Urothelium cell line (cell line): Measurements from ENCODE around the gene TMEM238.

Experiments used
- DNase-seq: peaks from one replicate; pipeline ENCODE4 v3.0.0; 2011; ENCODE audit warnings: low spot score, mixed read lengths
- FAIRE-seq: peaks from 2 replicates; lab custom pipeline; 2011; peaks lifted over from hg19 to GRCh38; lab: Jason Lieb, UNC

The TMEM238 gene

DNA sequence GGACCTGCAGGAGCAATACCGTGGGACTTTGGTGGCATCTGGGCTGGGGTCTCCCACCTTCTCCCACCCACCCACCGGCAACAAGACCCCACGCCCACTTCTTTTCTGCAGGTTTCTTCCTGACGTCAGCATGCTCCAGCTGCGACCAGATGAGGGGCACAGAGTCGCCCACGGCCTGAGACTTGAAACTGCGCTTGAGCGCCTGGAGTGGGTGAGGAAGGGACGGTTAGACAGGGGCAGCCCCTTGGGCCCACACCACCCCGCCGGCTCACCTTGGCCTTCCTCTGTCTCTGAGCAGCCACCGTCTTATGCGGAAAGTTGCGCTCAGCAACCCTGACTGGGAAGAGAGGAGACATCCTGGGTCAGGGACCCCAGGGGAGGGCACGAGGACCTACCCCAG is 23.2 kb downstream of the TMEM238 start:
- DNase-seq (no peak), FAIRE-seq (no peak)

DNA sequence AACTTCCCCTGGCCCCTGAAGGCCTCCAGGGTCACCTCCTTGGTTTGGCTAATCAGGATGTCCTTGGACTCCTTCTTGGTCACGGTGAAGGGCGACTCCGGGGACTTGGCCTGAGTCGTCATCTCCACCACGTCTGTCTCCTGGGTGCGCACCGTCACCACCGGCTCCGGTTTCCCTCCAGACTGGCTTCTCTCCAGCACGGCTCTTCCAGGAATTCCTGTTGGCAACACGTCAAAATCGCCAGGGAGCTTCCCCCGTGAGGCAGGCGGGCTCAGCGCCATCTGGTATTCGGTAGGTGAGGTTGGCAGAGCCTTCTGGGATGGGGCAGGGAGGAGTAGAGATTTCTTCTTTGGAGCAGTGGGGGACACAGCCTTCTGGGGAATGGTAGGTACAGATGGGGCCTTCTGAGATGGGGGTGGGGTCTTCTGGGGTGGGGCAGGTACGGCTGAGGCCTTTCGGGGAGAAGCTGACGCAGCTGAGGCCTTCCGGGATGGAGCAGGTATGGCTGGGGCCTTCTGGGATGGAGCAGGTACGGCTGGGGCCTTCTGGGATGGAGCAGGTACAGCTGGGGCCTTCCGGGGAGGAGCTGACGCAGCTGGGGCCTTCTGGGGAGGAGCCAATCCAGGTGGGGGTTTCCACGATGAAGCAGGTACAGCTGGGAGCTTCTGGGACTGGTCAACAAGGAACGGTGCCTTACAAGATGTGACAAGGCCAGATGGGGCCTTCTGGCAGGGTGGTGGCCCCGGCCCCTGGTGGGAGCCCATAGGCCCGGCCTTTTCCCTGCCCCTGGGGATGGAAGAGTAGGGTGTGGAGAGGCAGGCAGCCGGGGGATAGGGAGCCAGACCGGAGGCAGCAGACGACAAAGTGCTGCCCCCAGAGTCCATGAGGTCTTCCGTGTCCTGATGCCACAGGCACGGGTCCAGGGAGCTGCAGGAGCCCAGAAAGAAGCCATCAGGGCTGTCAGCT is 24.9 kb downstream of the TMEM238 start:
- FAIRE-seq (no peak), DNase-seq (peak; percentile 45)

DNA sequence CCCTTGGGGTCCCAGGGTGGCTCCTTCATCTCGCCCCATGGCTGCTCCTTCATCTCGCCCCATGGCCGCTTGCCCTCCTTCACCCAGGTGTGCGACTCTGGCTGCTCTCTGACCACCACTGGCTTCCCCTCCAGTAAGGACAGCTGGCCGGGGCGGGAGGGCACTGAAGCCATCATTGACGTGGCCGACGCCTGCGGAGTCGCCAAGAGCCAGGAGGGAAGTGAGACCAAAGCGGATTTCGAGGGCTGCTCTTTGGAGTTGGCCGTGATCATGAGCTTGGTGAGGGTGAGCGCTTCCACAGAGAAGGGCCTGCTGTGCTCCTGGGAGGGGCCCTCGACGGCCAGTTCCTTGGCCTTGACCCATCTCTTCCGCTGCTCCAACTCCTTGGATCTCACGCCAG is 25.6 kb downstream of the TMEM238 start:
- FAIRE-seq (no peak), DNase-seq (no peak)

DNA sequence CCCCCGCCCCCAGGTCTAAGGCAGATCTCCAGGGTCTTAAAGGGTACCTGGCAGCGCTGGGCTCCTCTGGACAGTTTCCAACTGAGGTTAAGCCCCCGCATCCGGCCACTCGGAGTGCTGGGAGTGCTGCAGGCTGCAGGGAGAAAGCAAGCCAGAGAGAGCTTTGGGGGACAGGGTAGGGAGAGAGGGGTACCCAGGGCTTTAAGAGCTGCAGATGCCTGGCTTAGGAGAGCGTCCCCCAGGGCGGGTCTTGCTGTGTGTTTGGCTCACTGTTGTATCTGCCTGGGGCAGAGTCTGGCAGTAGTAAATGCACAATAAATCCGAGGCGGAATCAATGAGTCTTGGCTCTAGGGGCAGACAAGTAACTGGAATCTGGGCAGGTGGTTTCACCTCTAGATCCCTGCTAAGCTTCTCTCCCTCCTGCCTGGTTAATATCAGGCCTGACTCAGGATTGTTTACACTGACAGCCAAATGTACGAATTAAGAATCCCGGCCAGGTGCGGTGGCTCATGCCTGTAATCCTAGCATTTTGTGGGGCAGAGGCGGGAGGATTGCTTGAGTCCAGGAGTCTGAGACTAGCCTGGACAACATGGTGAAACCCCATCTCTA is 28.8 kb downstream of the TMEM238 start:
- FAIRE-seq (no peak), DNase-seq (no peak)

DNA sequence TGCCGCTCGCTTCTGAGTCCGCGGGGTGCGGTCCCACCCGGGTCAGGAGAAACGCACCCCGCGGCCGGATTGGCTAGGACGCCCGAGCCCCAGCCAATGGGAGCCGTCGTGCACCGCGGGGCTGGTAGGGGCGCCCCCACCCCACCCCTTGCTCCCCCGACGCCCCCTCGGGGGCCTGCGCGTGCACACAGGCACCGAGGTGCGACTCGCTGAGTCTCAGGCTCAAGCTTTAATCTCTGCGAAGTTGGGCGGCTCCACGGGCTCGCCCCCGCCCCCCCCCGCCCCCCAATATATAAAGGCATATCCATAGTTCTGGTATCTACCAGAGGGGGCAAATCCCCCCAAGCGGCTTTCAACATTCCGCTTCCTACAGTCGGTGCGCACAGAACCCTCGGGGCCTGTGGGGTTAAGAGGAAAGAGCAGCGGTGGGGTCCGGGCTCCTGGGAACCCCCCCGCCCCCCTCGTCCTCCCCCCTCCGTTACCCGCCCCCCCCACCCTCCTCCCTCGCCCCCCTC is 29.3 kb downstream of the TMEM238 start, which contains the start of gene COX6B2:
Gene COX6B2, minus strand, starts transcription at position 22 of the 515 bp plus-strand sequence. CDS start 198 bp downstream, outside the sequence.
- no peak for FAIRE-seq
- DNase-seq: no peak

DNA sequence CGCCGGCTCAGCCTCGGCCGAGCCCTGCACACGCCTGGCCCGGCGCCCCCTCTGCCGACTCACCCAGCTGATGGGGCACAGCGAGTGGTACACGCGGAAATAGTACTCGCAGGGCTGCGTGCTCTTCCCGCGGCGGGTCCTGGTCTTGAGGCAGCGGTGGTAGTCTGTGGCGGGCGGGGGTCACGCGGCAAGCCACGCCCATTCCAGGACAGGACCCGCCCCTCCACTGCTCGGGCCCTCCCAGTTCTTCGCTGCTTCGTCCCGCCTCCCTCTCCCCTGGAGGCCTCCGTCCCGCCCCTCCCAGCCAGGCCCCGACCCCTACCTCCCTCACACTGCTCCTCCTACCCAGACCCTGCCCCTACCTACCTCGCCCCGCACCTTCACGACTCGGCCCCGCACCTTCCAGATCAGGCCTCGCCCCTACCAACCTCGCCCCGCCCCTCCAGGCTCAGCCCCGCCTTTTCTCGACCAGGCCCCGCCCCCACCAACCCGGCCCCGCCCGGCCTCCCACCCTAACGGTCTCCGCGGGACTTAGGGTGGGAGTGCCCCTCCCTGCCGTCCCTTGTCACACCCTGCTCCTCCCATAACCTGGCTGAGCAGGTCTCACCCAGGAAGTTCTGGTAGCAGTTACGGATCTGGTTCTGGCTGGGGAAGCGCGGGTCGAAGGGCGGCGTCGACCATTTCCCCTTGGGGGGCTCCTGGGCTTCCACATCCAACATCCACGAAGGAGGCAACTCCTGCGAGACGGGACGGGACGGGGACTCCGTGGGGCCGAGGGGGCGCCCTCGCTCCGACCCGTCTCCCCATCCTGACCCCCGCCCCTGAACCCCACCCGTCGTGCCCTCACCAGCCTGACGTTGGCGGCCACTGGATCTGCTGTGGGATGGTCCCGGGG is 30.0 kb downstream of the TMEM238 start:
- FAIRE-seq: no peak
- DNase-seq: peak; percentile 41

DNA sequence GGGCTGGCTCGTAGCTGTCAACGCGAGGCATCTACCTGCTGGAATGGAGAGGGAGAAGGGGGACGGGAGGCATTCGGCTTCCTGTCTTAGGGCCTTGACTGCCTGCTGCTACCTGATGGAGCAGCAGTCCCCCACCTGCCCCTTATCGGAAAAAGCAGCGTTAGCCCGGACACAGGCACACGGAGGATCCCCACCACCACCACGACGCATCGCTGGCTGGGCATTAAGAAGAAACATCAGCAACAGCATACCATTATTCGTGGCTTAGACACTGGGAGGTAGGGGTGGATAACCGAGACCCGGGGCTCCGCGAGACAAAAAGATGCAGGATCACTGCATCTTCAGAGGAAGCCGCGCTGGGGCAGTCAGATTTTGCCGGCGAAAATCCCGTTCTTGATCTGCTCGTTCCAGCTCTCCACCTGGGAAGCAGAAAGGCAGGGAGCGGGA is 30.7 kb downstream of the TMEM238 start:
- FAIRE-seq (no peak), DNase-seq (no peak)

DNA sequence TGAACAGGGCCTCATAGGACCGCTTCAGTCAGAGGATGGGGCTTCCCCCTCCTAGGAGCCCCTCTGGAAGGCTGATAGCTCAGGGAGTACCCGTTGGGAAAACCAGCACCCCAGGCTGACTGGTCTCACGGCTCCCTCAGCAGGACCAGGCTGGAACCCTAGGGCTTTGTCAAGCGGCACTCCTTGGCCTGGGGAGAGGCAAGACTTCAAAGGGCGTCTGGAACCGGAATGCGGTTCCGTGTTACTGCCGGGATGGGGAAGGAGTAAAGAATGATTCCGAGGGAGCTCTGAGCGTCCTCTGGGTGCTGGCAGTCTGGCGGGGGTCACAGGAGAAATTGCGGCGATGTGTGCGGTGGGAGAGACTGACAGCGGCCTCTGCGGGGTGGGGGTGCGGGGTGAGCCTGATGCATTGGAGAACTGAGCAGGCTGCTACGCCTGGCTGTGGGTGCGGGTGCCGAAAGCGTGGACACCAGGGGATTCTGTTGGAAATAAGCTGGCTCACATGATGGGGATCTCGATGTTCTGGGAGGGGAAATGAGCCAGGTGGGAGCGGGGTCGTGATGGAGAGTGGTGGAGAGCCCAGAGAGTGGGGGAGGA is 31.4 kb downstream of the TMEM238 start:
- no peak for FAIRE-seq
- no peak for DNase-seq

DNA sequence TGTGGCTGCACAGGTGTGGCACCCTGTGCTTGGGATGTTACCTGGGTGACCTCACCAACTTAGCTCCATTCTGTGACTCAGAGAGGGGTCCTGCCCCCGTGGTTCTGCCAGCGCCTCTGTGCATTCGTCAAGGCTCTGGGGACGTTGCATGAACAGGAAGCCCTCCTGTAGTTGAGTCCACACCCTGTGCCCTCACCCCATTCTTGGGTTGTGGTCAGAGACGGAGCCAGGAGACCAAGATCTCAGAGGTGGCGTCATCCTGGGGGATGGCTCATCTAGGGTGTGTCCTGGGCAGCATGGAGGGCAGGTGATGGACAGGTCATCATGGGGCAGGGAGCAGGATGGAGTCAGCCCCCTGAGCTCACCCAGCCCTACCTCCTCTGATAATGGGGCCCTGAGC is 32.1 kb downstream of the TMEM238 start:
- DNase-seq: peak; percentile 26

DNA sequence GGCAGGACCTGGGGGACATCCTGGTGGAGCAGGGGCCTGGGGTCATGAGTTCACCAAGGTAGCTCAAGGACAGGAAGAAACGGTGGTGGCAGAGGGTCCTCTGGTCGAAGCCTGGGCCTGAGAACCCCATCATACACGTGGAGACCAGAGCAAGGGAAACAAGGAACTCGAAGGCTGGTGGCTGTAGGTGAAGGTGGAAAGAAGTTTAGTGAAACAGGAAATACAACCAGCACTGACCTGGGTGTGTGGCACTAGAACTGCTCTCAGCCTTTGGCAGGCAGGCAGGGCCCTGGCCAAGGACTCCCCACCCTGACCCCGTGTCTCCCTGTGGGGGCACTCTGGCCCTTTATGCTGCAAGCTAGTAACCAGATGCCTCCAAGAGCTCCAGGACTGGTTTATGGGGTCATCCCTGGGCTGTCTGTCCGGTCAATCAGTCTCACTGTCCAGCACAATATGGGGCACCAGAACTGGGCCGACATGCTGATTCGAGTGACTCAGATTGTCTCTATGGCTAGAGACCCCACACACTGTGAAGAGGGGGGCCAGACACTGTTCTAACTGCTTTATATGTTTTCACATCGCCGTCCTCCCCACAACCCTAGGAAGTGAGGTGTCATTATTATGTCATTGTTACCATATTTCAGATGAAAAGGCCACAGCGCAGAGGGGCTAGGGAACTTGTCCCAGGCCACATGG is 33.3 kb downstream of the TMEM238 start:
- no peak for DNase-seq
- FAIRE-seq: no peak

More for the DNA sequence above, 32.1 kb downstream of the TMEM238 start:
- FAIRE-seq: peak; percentile 30

DNA sequence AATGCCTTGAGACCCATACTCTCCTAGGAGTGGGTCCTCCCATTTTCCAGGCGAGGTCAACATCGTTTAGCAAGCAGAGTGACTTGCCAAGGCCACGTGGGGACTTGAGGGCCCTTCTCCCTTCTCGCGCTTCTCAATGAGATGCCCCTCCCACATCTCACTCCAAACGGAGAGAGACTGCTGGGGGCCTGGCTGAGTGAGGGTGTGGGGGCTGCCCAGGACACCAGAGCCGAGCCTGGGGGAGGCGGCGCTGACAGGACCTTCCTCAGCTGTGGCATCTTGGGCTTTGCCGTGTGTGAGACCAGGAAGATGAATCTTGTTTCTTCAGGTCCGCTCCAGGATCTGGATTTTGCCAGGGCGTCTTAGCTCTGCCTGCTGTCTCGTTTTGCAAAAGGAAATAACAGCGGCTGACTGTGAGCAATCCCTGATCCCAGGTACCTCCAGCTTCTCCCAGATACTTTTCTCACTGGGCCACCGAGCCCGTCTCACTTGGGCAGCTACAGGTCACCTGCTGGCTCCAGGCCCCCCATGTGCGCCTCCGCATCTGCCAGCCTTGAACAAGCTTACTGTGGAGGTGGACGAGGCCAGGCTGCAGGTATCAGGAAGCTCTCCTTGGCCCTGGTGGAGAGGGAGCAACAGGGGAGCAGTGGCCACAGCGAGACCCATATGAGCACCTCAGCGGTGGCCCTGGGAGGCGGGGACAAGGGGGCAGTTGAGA is 35.6 kb downstream of the TMEM238 start:
- no peak for FAIRE-seq
- no peak for DNase-seq

DNA sequence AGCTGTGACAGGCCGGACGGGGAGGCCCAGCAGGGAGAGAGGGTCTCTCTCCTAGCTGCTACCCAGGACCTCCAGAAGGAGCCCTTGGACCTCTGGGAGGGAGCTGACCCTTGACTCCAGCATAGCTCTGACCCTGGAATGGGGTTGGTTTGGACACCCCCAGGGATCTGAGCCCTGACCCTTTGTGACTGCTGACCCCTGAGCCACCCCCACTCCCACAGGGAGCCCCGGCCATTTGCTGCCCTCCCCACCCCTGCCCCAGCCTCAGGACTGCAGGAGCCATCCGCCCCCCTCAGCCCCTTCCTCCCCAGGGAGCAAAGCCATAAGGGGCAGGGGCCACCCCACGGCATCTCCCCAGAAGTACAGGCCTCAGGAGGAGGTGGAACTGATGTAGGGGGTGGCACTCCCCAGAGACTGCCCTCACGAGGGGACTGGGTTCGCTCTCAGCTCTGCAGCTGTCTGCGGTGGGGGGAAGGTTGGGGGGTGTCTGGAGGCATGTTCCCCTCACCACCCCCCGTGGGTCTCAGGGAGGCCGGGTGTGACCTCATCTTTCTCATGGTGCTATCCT is 36.6 kb downstream of the TMEM238 start:
- FAIRE-seq (no peak), DNase-seq (no peak)

DNA sequence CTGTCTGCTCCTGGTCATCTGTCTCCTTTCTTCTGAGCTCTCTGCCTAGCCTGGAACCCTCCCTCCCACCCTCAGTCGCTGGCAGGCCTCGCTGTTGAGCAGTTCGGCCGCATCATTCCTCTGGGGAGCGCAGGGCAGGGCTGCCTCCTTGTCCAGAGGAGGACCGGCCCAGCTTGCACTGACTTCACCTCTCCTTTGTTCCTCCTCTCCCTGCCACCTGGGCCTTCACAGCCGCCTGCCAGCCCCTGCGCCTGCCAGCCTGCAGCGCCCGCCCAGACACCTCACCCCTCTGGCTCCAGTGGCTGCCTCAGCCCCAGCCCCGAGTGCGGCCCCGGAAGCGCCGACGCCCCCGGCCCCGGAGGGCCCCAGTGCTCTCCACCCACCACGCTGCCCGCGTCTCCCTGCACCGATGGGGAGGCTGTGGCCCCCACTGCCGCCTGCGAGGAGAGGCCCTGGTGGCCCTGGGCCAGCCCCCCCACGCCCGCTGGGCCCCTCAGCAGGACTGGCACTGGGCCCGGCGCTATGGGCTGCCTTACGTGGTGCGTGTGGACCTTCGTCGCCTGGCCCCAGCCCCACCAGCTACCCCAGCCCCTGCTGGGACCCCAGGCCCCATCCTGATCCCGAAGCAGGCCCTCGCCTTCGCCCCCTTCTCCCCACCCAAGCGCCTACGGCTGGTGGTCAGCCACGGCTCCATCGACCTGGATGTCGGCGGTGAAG is 37.2 kb downstream of the TMEM238 start:
- DNase-seq (no peak), FAIRE-seq (no peak)

DNA sequence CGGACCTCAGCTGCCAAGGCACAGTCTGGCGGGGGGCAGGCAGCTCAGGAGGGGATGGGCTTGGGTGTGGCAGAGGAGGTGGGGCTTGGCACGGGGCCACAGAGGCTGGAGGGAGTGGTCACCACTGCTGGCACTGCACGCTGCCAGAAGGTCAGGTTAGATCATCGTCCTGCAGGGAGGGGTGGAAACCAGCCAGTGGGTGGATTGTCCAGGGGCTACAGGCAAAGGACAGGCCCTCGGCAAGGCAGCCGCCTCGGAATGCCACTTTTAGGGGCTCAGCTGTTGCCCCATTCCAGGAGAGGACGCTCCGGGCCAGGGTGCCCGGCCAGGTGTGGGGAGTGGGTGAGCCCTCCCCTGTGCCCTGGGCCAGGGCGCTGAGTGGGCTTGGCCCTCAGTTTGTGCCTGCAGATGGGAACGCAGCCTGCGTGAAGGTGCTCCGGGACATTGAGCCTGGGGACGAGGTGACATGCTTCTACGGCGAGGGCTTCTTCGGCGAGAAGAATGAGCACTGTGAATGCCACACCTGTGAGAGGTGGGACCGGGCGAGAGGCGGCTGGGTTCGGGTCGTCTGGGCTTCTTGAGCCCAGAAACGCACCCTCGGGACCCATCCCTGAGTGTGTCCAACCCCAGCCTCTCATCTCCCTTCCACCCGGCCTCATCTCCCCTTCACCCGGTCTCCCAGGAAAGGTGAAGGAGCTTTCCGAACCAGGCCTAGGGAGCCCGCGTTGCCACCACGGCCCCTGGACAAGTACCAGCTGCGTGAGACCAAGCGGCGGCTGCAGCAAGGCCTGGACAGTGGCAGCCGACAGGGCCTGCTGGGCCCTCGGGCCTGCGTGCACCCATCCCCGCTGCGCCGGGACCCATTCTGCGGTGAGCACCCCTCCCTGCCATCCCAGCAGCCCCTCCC is 38.0 kb downstream of the TMEM238 start:
- FAIRE-seq (peak; percentile 56), DNase-seq (no peak)

DNA sequence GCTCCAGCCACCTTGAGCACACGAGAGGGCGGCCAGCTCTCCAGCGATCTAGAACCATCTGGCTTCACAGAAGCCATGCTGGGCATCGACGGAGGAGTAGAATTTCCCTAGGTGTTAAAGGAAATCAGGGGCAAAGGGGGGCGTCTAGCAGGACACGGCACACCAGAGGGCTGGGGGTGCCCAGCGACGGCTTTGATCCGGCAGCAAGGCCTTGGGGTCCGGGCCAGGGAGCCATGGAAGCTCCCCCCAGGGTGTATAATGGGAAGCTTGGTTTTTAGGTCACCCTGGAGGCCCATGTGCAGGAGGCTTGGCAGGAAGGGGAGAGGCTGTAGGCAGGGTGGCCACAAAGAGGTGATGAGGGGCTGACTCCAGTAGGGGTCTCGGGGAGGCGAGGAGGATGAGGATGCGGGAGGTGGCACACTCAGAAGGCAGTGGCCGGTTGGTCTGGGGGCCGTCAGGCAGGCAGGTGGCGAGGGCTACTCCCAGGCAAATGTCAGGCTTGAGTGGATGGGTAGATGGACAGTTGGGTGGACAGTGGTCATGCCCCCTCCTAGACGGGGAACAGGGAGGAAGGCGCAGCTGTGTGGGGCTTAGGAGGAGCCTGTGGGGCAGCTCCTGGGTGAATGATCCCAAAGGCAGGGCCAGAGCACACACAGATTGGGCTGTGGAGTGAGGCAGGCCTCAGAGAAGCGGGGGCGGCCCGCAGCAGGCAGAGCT is 38.8 kb downstream of the TMEM238 start:
- DNase-seq: no peak
- no peak for FAIRE-seq

DNA sequence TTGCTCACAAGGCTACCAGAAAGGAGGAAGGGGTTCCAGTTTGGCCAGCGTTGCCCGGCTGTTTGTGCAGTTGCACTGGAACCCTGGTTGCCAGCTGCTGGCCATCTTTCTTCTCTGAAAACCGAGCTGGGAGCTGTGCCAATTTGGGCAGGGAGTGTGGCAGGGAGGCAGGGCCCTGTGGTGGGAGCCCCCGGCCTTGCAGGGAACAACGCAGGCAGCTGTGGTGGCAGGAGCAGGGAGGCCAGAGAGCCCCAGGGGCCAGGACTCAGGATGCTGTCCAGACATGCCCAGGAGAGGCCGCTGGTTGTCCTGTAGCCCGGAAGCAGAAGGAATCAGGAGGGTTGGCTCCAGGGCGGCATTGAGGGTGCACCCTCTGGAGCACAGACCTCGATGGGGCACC is 39.6 kb downstream of the TMEM238 start:
- FAIRE-seq (no peak), DNase-seq (no peak)
